Liver (tissue), 9 donors: Measurements from ENCODE around the gene INPP5A. TPM values are rescaled to one million over a fixed set of nuclear protein-coding genes. Genes with fewer than 3 reads are reported as not detected.

Source experiments
- DNase-seq: peaks from one replicate; pipeline ENCODE4 v3.0.0-alpha.2; 2017; ENCODE audit warnings: low spot score
- H3K27ac ChIP-seq, 2 donors: one replicate each; pipeline ENCODE4 v1.7.0; 2013; ENCODE audit warnings: inconsistent platforms in 2 of 2, low read length in 2 of 2, control low read depth in 1 of 2, low read depth in 1 of 2, mild to moderate bottlenecking in 1 of 2
- H3K27me3 ChIP-seq, 4 donors: one replicate each; pipeline versions ENCODE4 v1.6.1 to v1.7.0; 2013; ENCODE audit warnings: low read length in 3 of 4, inconsistent platforms in 1 of 4, mild to moderate bottlenecking in 1 of 4, moderate library complexity in 1 of 4; ENCODE audit not compliant: control insufficient read depth in 4 of 4, insufficient read depth in 4 of 4
- H3K36me3 ChIP-seq, 4 donors: one replicate each; pipeline versions ENCODE4 v1.6.1 to v1.7.0; 2013; ENCODE audit warnings: low read length in 3 of 4, mild to moderate bottlenecking in 3 of 4, low read depth in 1 of 4, moderate library complexity in 1 of 4; ENCODE audit not compliant: control insufficient read depth in 4 of 4, insufficient read depth in 3 of 4
- H3K4me1 ChIP-seq, 4 donors: one replicate each; pipeline versions ENCODE4 v1.6.1 to v1.7.0; 2013; ENCODE audit warnings: low read length in 3 of 4, mild to moderate bottlenecking in 3 of 4, moderate library complexity in 1 of 4; ENCODE audit not compliant: control insufficient read depth in 4 of 4, insufficient read depth in 4 of 4
- H3K4me3 ChIP-seq, 3 donors: one replicate each; pipeline versions ENCODE4 v1.6.1 to v1.7.0; 2013; ENCODE audit warnings: low read length in 3 of 3, control low read depth in 1 of 3, low read depth in 1 of 3, mild to moderate bottlenecking in 1 of 3
- H3K9ac ChIP-seq, 2 donors: one replicate each; pipeline ENCODE4 v1.7.0; 2013; ENCODE audit warnings: low read length in 2 of 2, mild to moderate bottlenecking in 2 of 2, moderate library complexity in 2 of 2, control low read depth in 1 of 2, low read depth in 1 of 2
- H3K9me3 ChIP-seq, 4 donors: one replicate each; pipeline versions ENCODE4 v1.6.1 to v1.7.0; 2013; ENCODE audit warnings: low read length in 3 of 4; ENCODE audit not compliant: control insufficient read depth in 4 of 4
- EGR1 ChIP-seq, 2 donors: IDR thresholded peaks; 2 replicates each; pipeline ENCODE4 v1.6.1; 2016 to 2018; ENCODE audit warnings: antibody characterized with exemption in 2 of 2, low read depth in 2 of 2
- FOXA1 ChIP-seq: IDR thresholded peaks from 2 replicates; pipeline ENCODE4 v1.6.1; 2016; ENCODE audit warnings: antibody characterized with exemption
- GABPA ChIP-seq, 2 donors: IDR thresholded peaks in 1 of 2; conservative IDR thresholded peaks in 1 of 2; 2 replicates each; pipeline ENCODE4 v1.6.1; 2016; ENCODE audit warnings: antibody characterized with exemption in 2 of 2, mild to moderate bottlenecking in 1 of 2, moderate library complexity in 1 of 2
- HNF4A ChIP-seq, 2 donors: conservative IDR thresholded peaks; 2 replicates each; pipeline ENCODE4 v1.6.1; 2016; ENCODE audit warnings: antibody characterized with exemption in 2 of 2, mild to moderate bottlenecking in 2 of 2
- HNF4G ChIP-seq: IDR thresholded peaks from 2 replicates; pipeline ENCODE4 v1.6.1; 2016; ENCODE audit warnings: antibody characterized with exemption
- JUND ChIP-seq, 2 donors: IDR thresholded peaks; 2 replicates each; pipeline ENCODE4 v1.6.1; 2016; ENCODE audit warnings: antibody characterized with exemption in 2 of 2
- NR2F2 ChIP-seq: IDR thresholded peaks from 2 replicates; pipeline ENCODE4 v1.6.1; 2016; ENCODE audit warnings: antibody characterized with exemption
- RAD21 ChIP-seq, 2 donors: IDR thresholded peaks; 2 replicates each; pipeline ENCODE4 v1.6.1; 2016; ENCODE audit warnings: antibody characterized with exemption in 2 of 2, mild to moderate bottlenecking in 2 of 2
- RXRA ChIP-seq, 2 donors: IDR thresholded peaks; 2 replicates each; pipeline ENCODE4 v1.6.1; 2017 to 2018; ENCODE audit warnings: antibody characterized with exemption in 2 of 2, mild to moderate bottlenecking in 1 of 2
- SP1 ChIP-seq: IDR thresholded peaks from 2 replicates; pipeline ENCODE4 v1.6.1; 2018; ENCODE audit warnings: antibody characterized with exemption, mild to moderate bottlenecking
- TAF1 ChIP-seq: conservative IDR thresholded peaks from 2 replicates; pipeline ENCODE4 v1.6.1; 2016; ENCODE audit warnings: antibody characterized with exemption, mild to moderate bottlenecking
- YY1 ChIP-seq: IDR thresholded peaks from 2 replicates; pipeline ENCODE4 v1.6.1; 2016; ENCODE audit warnings: antibody characterized with exemption, mild to moderate bottlenecking
- WGBS: extraction: QIAGEN DNeasy Blood & Tissue Kit; methylation state at CpG from one replicate; pipeline ENCODE4 v1.1.7; 2013; 5-methylcytosine and 5-hydroxymethylcytosine counted together
- polyA plus RNA-seq, 2 donors: library from polyadenylated mRNA; stranded (reverse) in 1 of 2; unstranded in 1 of 2; fragments of 200-250 nt in 1 of 2; fragments of >200 nt in 1 of 2; fragmentation: Nextera tagmentation in 1 of 2; extraction: Ambion mirVana in 1 of 2; gene quantifications; one replicate each; pipeline versions ENCODE4 v1.2.1 to v1.2.3, GENCODE V29; 2013 to 2015
- total RNA-seq, 2 donors: library from RNA; depleted of rRNA; stranded (reverse); fragments of >200 nt; gene quantifications; one replicate each; pipeline ENCODE4 v1.2.3, GENCODE V29; 2014
- TF ChIP-seq, protein P1 (sequence below): IDR thresholded peaks from 2 replicates; pipeline ENCODE4 v1.6.1; 2016; ENCODE audit warnings: antibody characterized with exemption
- TF ChIP-seq, protein P2 (sequence below): IDR thresholded peaks from 2 replicates; pipeline ENCODE4 v1.6.1; 2016; ENCODE audit warnings: antibody characterized with exemption
- donor health status: healthy.
- donor health status: healthy.
- donor health status: healthy.
- donor health status: healthy.
- donor health status: healthy.

INPP5A gene
- total and polyA plus RNA-seq, 4 donors: 4.3 to 26.5 (median 10.9) TPM

DNA sequence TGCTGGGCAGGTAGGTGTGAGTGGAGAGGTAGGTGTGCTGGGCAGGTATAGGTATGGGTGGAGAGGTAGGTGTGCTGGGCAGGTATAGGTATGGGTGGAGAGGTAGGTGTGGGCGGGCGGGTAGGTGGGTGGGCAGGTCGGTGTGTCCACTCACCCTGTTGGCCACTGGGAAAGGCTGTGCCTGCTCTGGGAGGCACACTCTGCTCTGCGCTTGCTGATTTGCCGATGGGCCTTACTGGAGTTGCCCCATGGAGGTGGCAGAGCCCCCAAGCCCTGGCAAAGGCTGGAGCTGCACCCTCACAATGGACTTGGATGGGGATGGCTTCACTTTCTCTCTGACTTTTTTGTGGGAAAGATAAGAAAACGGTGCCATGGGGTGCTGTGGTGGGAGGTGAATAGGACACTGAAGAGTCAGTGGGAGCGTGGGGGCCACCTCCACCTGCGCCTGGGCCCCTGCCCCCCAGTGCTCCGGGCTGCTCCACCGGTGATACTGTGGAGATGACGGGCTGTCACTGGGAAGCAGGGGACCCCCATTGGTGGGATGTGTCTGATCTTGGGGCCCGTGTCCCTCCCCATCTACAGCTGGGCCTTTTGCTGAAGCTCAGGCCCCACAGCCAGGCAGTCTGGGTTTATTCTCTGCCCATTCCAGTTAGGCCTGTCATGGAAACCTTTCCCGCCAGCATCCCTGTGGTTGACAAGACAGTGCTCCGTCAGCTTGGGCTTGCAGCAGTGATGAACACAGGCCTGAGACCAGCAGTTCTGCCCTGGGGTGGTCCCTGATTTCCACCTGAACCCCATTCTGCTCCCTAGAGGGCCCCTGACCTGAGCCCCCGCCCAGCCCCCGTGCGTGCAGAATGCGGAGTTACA is 173.4 kb downstream of the INPP5A start:
- WGBS: 97% methylated on average over 18 of the region's 18 CpGs
- Histone ChIP-seq H3K27ac (no peak overlapping the region), H3K9me3 (no peaks in the 10 kb centered on the region), H3K36me3 (peaks cover 0 to 37% (median 7%) of the 10 kb centered on the region in 4 donors), H3K4me3 (no peak overlapping the region), H3K4me1 (peaks cover 0 to 10% (median 3%) of the 10 kb centered on the region in 4 donors), H3K27me3 (no peaks in the 10 kb centered on the region), H3K9ac (no peak overlapping the region)
- DNase-seq: no peak
- no peak for TF ChIP-seq TAF1
- no peak for TF ChIP-seq NR2F2
- TF ChIP-seq, protein P1, sequence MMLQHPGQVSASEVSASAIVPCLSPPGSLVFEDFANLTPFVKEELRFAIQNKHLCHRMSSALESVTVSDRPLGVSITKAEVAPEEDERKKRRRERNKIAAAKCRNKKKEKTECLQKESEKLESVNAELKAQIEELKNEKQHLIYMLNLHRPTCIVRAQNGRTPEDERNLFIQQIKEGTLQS: no peak
- no peak for TF ChIP-seq RXRA (IDR thresholded peaks at IDR 0.05)
- TF ChIP-seq EGR1 (IDR thresholded peaks at IDR 0.05; ENCODE audit: low read depth in 2 of 2): no peak
- TF ChIP-seq FOXA1: no peak
- no peak for TF ChIP-seq HNF4G
- TF ChIP-seq HNF4A (conservative IDR thresholded peaks at IDR 0.05): no peak

DNA sequence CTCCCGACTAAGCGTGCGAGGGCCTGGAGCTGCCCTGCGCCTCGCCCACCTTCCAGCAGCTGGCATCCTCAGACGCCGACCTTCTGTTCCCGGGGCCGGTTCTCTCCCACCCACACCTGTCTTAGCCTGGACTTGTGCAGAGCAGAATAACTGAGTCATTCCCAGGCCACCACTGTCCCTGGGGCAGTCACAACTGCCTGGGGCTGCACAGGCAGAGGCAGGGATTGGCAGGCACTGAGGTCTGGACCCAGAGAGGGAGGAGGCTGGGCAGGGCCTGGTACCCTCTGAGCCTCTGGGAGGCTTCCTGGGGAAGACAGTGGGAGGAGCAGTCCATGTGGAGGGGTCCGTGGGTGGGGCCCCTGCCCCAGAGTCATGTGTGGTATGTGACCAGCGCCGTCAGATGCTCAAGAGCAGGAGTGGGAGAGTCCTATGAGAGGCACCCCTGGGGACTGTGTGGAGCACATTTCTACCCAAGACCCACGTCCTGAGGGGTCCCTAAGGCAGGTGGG is 174.1 kb downstream of the INPP5A start:
- H3K9me3 ChIP-seq: no peaks in the 10 kb centered on the region
- peaks cover 0 to 9% (median 2%) of the 10 kb centered on the region in 4 donors for H3K4me1 ChIP-seq
- H3K27me3 ChIP-seq: no peaks in the 10 kb centered on the region
- H3K9ac ChIP-seq: no peak overlapping the region
- H3K36me3 ChIP-seq: peaks cover 0 to 41% (median 7%) of the 10 kb centered on the region in 4 donors
- 96% methylated on average over 13 of the region's 13 CpGs for WGBS
- no peak for TF ChIP-seq GABPA (IDR thresholded peaks at IDR 0.05 in 1 of 2, conservative IDR thresholded peaks at IDR 0.05 in 1 of 2)
- no peak for TF ChIP-seq EGR1 (IDR thresholded peaks at IDR 0.05; ENCODE audit: low read depth in 2 of 2)
- TF ChIP-seq TAF1: no peak
- TF ChIP-seq YY1: no peak
- TF ChIP-seq, protein P1: no peak
- TF ChIP-seq JUND (IDR thresholded peaks at IDR 0.05): no peak
- TF ChIP-seq SP1: no peak
- TF ChIP-seq FOXA1: no peak
- TF ChIP-seq RAD21 (IDR thresholded peaks at IDR 0.05): no peak
- H3K4me3 ChIP-seq: no peak overlapping the region
- no peak for DNase-seq
- no peak overlapping the region for H3K27ac ChIP-seq

DNA sequence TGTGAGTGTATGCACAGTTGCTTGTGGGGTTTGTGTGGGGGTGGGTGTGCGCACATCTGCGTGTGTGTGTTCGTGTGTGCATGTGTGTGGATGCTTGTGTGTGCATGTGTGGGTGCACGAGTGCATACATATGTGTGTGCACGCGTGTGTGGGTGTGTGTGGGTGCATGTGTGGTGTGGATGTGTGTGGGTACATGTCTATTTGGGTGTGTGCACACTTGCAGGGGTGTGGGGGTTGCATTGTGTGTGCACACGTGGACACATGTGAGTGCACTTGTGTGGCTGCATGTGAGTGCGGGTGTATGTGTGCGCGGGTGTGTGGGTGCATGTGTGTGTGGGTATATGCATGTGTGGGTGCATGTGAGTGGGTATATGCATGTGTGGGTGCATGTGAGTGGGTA is 174.7 kb downstream of the INPP5A start:
- peaks cover 0 to 3% (median 0%) of the 10 kb centered on the region in 4 donors for H3K4me1 ChIP-seq
- H3K36me3 ChIP-seq: peaks cover 0 to 41% (median 7%) of the 10 kb centered on the region in 4 donors
- no peaks in the 10 kb centered on the region for H3K27me3 ChIP-seq
- H3K9ac ChIP-seq: no peak overlapping the region
- H3K4me3 ChIP-seq: no peak overlapping the region
- no peak overlapping the region for H3K27ac ChIP-seq
- H3K9me3 ChIP-seq: no peaks in the 10 kb centered on the region
- DNase-seq: no peak
- TF ChIP-seq, protein P2, sequence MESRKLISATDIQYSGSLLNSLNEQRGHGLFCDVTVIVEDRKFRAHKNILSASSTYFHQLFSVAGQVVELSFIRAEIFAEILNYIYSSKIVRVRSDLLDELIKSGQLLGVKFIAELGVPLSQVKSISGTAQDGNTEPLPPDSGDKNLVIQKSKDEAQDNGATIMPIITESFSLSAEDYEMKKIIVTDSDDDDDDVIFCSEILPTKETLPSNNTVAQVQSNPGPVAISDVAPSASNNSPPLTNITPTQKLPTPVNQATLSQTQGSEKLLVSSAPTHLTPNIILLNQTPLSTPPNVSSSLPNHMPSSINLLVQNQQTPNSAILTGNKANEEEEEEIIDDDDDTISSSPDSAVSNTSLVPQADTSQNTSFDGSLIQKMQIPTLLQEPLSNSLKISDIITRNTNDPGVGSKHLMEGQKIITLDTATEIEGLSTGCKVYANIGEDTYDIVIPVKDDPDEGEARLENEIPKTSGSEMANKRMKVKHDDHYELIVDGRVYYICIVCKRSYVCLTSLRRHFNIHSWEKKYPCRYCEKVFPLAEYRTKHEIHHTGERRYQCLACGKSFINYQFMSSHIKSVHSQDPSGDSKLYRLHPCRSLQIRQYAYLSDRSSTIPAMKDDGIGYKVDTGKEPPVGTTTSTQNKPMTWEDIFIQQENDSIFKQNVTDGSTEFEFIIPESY: no peak
- TF ChIP-seq JUND (IDR thresholded peaks at IDR 0.05) (no peak), HNF4A (conservative IDR thresholded peaks at IDR 0.05) (no peak)
- WGBS: 97% methylated on average over 10 of the region's 10 CpGs
